Loucy (cell line): ENCODE data around the gene SPEF1.

Source experiments
- H2AFZ ChIP-seq: fragments of 200-600 bp; sonication (generic); 2 replicates; pipeline ENCODE4 v1.6.0; 2016; ENCODE audit warnings: antibody characterized with exemption, mild to moderate bottlenecking, low read length, moderate library complexity
- H3F3A ChIP-seq: fragments of 200-600 bp; 2 replicates; pipeline ENCODE4 v1.6.0; 2016; ENCODE audit warnings: antibody characterized with exemption, low read depth, mild to moderate bottlenecking
- H3K27me3 ChIP-seq: fragments of 200-600 bp; sonication (generic); 2 replicates; pipeline ENCODE4 v1.6.1; 2014; ENCODE audit warnings: low read length, mild to moderate bottlenecking; ENCODE audit not compliant: insufficient read depth, poor library complexity, severe bottlenecking
- H3K36me3 ChIP-seq: fragments of 200-600 bp; sonication (generic); 2 replicates; pipeline ENCODE4 v1.6.1; 2016; ENCODE audit warnings: low read length; ENCODE audit not compliant: insufficient read depth
- H3K4me1 ChIP-seq: fragments of 200-600 bp; sonication (generic); 2 replicates; pipeline ENCODE4 v1.5.1; 2014; ENCODE audit warnings: low read length, mild to moderate bottlenecking; ENCODE audit not compliant: insufficient read depth, poor library complexity, severe bottlenecking
- H3K4me2 ChIP-seq: fragments of 200-600 bp; sonication (generic); 2 replicates; pipeline ENCODE4 v1.6.0; 2014; ENCODE audit warnings: antibody characterized with exemption, low read length, low read depth, mild to moderate bottlenecking; ENCODE audit not compliant: poor library complexity, severe bottlenecking
- H3K4me3 ChIP-seq: fragments of 200-600 bp; sonication (generic); 2 replicates; pipeline ENCODE4 v1.5.1; 2014; ENCODE audit warnings: low read length, mild to moderate bottlenecking, mixed read lengths; ENCODE audit not compliant: poor library complexity, severe bottlenecking
- H3K79me2 ChIP-seq: fragments of 200-600 bp; sonication (generic); 2 replicates; pipeline ENCODE4 v1.6.1; 2014; ENCODE audit warnings: low read length; ENCODE audit not compliant: insufficient read depth
- H3K9ac ChIP-seq: fragments of 200-600 bp; sonication (generic); 2 replicates; pipeline ENCODE4 v1.6.0; 2014; ENCODE audit warnings: mild to moderate bottlenecking, low read depth, low read length, moderate library complexity; ENCODE audit not compliant: poor library complexity, severe bottlenecking
- H3K9me2 ChIP-seq: fragments of 200-600 bp; sonication (generic); replicated peaks from 2 replicates; pipeline ENCODE4 v1.6.1; 2016; ENCODE audit warnings: low read depth, low read length, mixed read lengths
- H3K9me3 ChIP-seq: fragments of 200-600 bp; sonication (generic); 2 replicates; pipeline ENCODE4 v1.6.1; 2014; ENCODE audit warnings: mild to moderate bottlenecking, antibody characterized with exemption, low read length, low read depth; ENCODE audit not compliant: insufficient read depth
- H4K20me1 ChIP-seq: fragments of 200-600 bp; sonication (generic); 2 replicates; pipeline ENCODE4 v1.6.0; 2014; ENCODE audit warnings: antibody characterized with exemption, low read length, mild to moderate bottlenecking; ENCODE audit not compliant: insufficient read depth, poor library complexity, severe bottlenecking
- EZH2phosphoT487 ChIP-seq: fragments of 200-600 bp; IDR thresholded peaks from 2 replicates; pipeline ENCODE4 v1.6.1; 2018; ENCODE audit warnings: antibody characterized with exemption, mild to moderate bottlenecking, moderate library complexity, borderline replicate concordance
- TF ChIP-seq, protein P1 (sequence below): fragments of 200-600 bp; sonication (generic); conservative IDR thresholded peaks from 2 replicates; pipeline ENCODE4 v1.5.1; 2014; ENCODE audit warnings: mild to moderate bottlenecking, antibody characterized with exemption, low read length

Gene SPEF1

DNA sequence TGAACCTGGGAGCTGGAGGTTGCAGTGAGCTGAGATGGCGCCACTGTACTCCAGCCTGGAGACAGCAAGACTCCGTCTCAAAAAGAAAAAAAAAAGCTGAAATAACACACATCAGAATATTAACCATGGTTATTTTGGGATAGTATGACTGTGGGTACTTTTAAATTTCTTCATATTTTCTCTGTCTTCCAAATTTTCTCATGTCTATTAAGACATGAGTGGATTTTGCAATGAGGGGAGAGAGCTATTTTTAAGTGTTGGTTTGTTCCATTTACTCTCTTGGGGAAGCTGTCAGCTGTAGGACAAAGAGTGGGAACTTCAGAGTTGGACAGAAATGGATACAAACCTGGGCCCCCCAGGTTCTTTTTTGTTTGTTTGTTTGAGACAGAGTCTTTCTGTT lies 24.0 kb downstream of the SPEF1 start:
- Histone ChIP-seq H4K20me1 (no peaks in the 10 kb centered on the region), H3K27me3 (no peaks in the 10 kb centered on the region), H3K9ac (no peak overlapping the region), H3K4me2 (no peak overlapping the region), H3K79me2 (no peaks in the 10 kb centered on the region), H3K4me1 (no peaks in the 10 kb centered on the region), H3K9me3 (no peaks in the 10 kb centered on the region), H3K4me3 (no peak overlapping the region), H3K36me3 (peaks cover 8% of the 10 kb centered on the region; the same call in 1 of the 2 replicates), H3K9me2 (no peaks in the 10 kb centered on the region), H3F3A (no peaks in the 10 kb centered on the region), H2AFZ (no peak overlapping the region)
- TF ChIP-seq, protein P1, sequence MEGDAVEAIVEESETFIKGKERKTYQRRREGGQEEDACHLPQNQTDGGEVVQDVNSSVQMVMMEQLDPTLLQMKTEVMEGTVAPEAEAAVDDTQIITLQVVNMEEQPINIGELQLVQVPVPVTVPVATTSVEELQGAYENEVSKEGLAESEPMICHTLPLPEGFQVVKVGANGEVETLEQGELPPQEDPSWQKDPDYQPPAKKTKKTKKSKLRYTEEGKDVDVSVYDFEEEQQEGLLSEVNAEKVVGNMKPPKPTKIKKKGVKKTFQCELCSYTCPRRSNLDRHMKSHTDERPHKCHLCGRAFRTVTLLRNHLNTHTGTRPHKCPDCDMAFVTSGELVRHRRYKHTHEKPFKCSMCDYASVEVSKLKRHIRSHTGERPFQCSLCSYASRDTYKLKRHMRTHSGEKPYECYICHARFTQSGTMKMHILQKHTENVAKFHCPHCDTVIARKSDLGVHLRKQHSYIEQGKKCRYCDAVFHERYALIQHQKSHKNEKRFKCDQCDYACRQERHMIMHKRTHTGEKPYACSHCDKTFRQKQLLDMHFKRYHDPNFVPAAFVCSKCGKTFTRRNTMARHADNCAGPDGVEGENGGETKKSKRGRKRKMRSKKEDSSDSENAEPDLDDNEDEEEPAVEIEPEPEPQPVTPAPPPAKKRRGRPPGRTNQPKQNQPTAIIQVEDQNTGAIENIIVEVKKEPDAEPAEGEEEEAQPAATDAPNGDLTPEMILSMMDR, result no peak
- TF ChIP-seq EZH2phosphoT487, result no peak

GRCh38 chr20:3755814-3756480 lies 25.3 kb downstream of the SPEF1 start:
- Histone ChIP-seq H3F3A (no peaks in the 10 kb centered on the region), H3K27me3 (no peaks in the 10 kb centered on the region), H3K4me2 (no peak overlapping the region), H3K9me3 (no peaks in the 10 kb centered on the region), H4K20me1 (no peaks in the 10 kb centered on the region), H3K36me3 (peaks cover 8% of the 10 kb centered on the region; the same call in 1 of the 2 replicates), H2AFZ (no peak overlapping the region), H3K4me3 (no peak overlapping the region), H3K9me2 (no peaks in the 10 kb centered on the region), H3K9ac (no peak overlapping the region), H3K4me1 (no peaks in the 10 kb centered on the region), H3K79me2 (no peaks in the 10 kb centered on the region)
- TF ChIP-seq, protein P1, result no peak
- TF ChIP-seq EZH2phosphoT487, result no peak

DNA sequence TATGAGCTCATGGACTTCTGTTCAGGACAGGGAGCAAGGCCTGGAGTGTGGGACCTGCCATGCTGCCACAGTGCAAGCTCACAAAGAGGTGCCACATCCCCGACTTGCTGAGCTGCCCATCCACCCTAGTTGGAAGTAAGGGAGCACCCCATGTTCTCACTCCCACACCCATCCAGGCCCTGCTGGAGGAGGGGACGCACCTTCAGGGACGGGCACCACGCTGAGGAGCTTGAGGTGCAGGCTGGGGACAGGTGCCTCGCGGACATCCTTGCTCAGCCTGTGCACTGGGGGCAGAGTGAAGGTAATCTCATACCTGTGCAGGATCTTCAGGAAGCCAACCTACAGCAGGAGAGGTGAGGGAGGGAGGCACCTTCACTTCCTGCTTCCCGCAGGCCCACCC lies 26.0 kb downstream of the SPEF1 start:
- no peaks in the 10 kb centered on the region for H4K20me1 ChIP-seq
- H3K4me1 ChIP-seq, result no peaks in the 10 kb centered on the region
- H2AFZ ChIP-seq, result no peak overlapping the region
- no peaks in the 10 kb centered on the region for H3F3A ChIP-seq
- no peak for TF ChIP-seq EZH2phosphoT487
- TF ChIP-seq, protein P1, result no peak
- H3K4me2 ChIP-seq, result no peak overlapping the region
- no peaks in the 10 kb centered on the region for H3K9me3 ChIP-seq
- H3K27me3 ChIP-seq, result no peaks in the 10 kb centered on the region
- no peaks in the 10 kb centered on the region for H3K79me2 ChIP-seq
- H3K9ac ChIP-seq, result no peak overlapping the region
- peaks cover 8% of the 10 kb centered on the region; the same call in 1 of the 2 replicates for H3K36me3 ChIP-seq
- no peaks in the 10 kb centered on the region for H3K9me2 ChIP-seq
- no peak overlapping the region for H3K4me3 ChIP-seq
